Measurements from ENCODE around the gene HIGD2B.
"Not testable (repeated sequence)": the region's sequence is repeated elsewhere in the genome, so short reads cannot be mapped to it uniquely, and the experiment has no call there.

The HIGD2B gene

DNA sequence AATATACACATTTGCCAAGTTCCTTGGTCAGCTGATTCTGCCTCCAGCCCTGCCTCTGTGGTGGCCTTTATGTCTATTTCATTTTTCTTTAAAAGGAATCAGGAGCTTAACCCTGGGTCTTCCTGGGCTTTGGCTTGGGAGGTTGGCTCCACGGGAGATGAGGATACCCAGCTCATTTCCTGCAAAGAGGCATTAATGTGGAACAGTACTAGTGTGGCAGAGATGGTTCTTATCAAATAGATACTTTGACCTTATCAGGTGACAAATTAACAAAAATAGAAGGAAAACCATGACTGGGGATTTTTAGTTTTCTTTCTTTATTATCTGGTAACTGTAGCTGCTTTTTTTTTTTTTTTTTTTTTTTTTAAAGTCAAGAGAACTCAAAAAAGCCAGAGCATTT, 42.8 kb upstream of the HIGD2B start:
- peaks cover 5% of the 10 kb centered on the region for H3K36me3 ChIP-seq
- no peak for TF ChIP-seq CTCF (IDR thresholded peaks at IDR 0.05; ENCODE audit: low read depth, low read length)
- H3K4me1 ChIP-seq: peaks cover under 1% of the 10 kb centered on the region; the same call in 1 of the 2 replicates
- no peak for DNase-seq
- no peaks in the 10 kb centered on the region for H3K9me3 ChIP-seq
- no peak overlapping the region for H3K4me3 ChIP-seq (ENCODE audit: low read depth, low read length)
- H3K27me3 ChIP-seq: no peaks in the 10 kb centered on the region

DNA sequence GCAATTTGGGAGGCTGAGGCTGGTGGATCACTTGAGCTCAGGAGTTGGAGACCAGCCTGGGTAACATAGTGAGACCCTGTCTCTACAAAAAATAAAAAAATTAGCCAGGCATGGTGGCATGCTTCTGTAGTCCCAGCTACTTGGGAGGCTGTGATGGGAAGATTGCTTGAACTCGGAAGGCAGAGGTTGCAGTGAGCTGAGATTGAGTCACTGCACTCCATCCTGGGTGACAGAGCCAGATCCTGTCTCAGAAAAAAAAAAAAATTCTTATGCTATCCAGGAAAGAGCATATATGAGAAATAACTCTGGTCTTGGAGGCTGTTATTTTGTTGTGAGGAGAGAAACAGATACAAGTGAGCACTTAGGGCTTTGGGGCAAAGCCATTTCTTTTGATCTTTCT, 42.3 kb upstream of the HIGD2B start:
- not testable (repeated sequence) for H3K4me1 ChIP-seq; DNase-seq; H3K9me3 ChIP-seq; H3K27me3 ChIP-seq; H3K4me3 ChIP-seq (ENCODE audit: low read depth, low read length); H3K36me3 ChIP-seq

- Histone ChIP-seq H3K27me3 (no peaks in the 10 kb centered on the region), H3K4me3 (ENCODE audit: low read depth, low read length) (no peak overlapping the region), H3K4me1 (no peaks in the 10 kb centered on the region), H3K36me3 (peaks cover 5% of the 10 kb centered on the region), H3K9me3 (no peaks in the 10 kb centered on the region)
- DNase-seq: no peak
- TF ChIP-seq CTCF (IDR thresholded peaks at IDR 0.05; ENCODE audit: low read depth, low read length): no peak
Measured at GRCh38 chr15:72727154-72727553, 41.2 kb upstream of the HIGD2B start.

DNA sequence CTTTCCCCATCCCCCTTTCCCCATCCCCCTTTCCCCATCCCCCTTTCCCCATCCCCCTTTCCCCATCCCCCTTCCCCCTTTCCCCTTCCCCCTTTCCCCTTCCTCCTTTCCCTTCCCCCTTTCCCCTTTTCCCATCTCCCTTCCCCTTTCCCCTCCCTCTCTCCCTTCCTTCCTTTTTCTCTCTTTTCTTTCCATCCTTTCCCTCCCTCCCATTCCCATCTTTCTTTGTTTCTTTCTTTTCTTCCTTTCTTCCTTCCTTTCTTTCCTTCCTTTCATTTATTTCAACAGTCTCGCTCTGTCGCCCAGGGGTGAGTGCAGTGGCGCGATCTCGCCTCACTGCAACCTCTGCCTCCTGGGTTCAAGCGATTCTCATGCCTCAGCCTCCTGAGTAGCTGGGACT, 39.9 kb upstream of the HIGD2B start:
- H3K4me3 ChIP-seq (ENCODE audit: low read depth, low read length); H3K36me3 ChIP-seq; H3K4me1 ChIP-seq; DNase-seq; H3K9me3 ChIP-seq; H3K27me3 ChIP-seq: not testable (repeated sequence)

DNA sequence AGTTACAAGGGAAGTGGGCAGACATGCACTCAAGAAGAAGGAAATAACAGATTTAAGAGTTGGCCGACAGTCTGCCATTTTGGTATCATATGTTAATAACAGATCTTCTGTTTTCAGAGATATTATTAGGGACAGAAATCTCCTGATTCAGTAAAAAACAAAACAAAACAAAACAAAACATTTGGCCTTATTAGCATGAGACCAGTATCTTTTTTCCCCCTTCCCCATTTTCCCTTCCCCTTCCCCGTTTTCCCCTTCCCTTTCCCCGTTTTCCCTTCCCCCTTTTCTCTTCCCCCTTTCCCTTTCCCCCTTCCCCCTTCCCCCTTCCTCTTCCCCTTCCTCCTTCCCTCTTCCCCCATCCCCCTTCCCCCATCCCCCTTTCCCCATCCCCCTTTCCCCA, 39.5 kb upstream of the HIGD2B start:
- no peak for TF ChIP-seq CTCF (IDR thresholded peaks at IDR 0.05; ENCODE audit: low read depth, low read length)
- H3K27me3 ChIP-seq: no peaks in the 10 kb centered on the region
- no peak overlapping the region for H3K4me3 ChIP-seq (ENCODE audit: low read depth, low read length)
- H3K9me3 ChIP-seq: no peaks in the 10 kb centered on the region
- H3K4me1 ChIP-seq: no peaks in the 10 kb centered on the region
- no peaks in the 10 kb centered on the region for H3K36me3 ChIP-seq
- DNase-seq: no peak

GRCh38 chr15:72724028-72724427, 38.0 kb upstream of the HIGD2B start:
- Histone ChIP-seq H3K9me3 (no peaks in the 10 kb centered on the region), H3K4me3 (ENCODE audit: low read depth, low read length) (no peak overlapping the region), H3K27me3 (no peaks in the 10 kb centered on the region), H3K36me3 (no peaks in the 10 kb centered on the region), H3K4me1 (no peaks in the 10 kb centered on the region)
- DNase-seq: no peak
- TF ChIP-seq CTCF (IDR thresholded peaks at IDR 0.05; ENCODE audit: low read depth, low read length): no peak

- peak; percentile 62 for DNase-seq
- H3K4me3 ChIP-seq (ENCODE audit: low read depth, low read length): no peak overlapping the region
Measured at GRCh38 chr15:72722071-72722696, 36.2 kb upstream of the HIGD2B start.

DNA sequence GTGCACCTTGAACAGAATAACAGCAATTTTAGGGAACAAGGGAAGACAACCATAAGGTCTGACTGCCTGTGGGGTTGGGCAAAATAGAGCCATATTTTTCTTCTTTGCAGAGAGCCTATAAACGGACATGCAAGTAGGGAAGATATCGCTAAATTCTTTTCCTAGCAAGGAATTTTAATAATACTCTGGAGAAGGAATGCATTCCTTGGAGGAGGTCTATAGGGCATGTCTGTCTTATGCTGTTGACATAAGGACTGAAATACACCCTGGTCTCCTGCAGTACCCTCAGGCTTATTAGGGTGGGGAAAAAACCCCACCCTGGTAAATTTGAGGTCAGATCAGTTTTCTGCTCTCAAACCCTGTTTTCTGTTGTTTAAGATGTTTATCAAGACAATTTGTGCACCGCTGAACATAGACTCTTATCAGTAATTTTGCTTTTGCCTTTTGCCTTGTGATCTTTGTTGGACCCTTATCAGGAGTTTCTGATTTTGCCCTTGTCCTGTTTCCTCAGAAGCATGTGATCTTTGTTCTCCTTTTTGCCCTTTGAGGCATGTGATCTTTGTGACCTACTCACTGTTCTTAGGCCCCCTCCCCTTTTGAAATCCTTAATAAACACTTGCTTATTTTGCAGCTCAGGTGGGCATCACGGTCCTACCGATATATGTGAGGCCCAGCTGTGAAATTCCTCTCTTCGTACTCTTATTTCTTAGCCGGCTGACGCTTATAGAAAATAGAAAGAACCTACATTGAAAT, 22.7 kb upstream of the HIGD2B start:
- H3K4me1 ChIP-seq; H3K27me3 ChIP-seq; H3K36me3 ChIP-seq; DNase-seq; H3K9me3 ChIP-seq; H3K4me3 ChIP-seq (ENCODE audit: low read depth, low read length): not testable (repeated sequence)

More at GRCh38 chr15:72722071-72722696, 36.2 kb upstream of the HIGD2B start:
- Histone ChIP-seq H3K36me3 (no peaks in the 10 kb centered on the region), H3K27me3 (no peaks in the 10 kb centered on the region), H3K4me1 (no peaks in the 10 kb centered on the region), H3K9me3 (no peaks in the 10 kb centered on the region)
- TF ChIP-seq CTCF (IDR thresholded peaks at IDR 0.05; ENCODE audit: low read depth, low read length): peak; percentile 90
